SH-SY5Y (cell line): ENCODE results near the gene SESN2.

Source experiments
- GATA2 ChIP-seq: IDR thresholded peaks from 2 replicates; pipeline ENCODE4 v1.6.1; 2011; ENCODE audit warnings: mild to moderate bottlenecking, low read depth, low read length
- GATA3 ChIP-seq: IDR thresholded peaks from 2 replicates; pipeline ENCODE4 v1.6.1; 2011; ENCODE audit warnings: low read depth, mild to moderate bottlenecking, low read length, moderate library complexity

DNA sequence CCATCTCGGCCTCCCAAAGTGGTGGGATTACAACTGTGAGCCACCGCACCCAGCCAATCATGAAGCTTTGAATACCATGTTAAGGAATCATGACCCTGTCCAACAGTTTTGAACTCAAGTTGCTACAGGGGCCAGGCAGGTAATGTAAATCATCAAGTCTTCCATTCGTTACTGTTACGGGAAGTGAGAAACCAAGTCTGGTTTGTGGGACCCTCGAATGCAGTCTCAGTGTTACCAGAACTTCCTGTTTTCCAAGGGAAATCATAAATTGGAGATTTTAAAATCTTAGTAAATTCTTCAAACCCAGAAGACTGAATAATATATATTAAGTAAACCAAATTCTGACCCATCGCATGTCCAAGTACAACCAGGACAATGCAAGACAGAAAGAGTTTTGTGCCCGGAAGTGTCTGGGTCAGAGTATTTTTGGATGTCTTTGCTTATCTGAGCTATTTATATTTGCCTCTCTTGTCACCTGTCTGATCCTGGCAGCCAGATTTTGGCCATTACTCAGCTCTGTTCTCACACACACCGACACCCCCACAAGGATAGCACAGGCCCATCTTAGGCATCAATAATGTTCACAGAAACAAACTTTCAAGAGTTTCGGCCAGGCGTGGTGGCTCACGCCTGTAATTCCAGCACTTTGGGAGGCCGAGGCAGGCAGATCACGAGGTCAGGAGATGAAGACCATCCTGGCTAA, 14.6 kb upstream of the SESN2 start:
- TF ChIP-seq GATA3 (no peak), GATA2 (no peak)
